ENCODE results near the gene MBNL1.

DNA sequence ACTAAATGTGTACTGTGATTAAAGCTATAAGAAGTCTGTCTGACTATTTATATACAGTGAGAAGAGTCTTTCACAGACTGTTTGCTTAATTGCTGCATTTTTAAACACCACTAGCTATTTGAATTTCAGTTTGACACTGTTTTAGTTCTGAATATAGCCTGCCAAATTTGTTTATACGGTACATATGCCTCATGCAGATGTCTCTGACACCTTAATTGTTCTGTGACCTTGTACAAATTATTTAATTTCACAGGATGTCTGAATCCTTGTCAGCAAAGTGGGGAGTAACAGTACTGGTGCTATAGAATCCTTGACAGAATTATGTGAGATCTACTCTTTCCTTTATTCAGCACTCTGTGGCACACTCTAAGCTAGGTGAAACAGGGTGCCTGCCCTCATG lies 125.5 kb downstream of the MBNL1 start:
- TF ChIP-seq POLR2A (IDR thresholded peaks at IDR 0.05), result no peak
- TF ChIP-seq, protein P1, sequence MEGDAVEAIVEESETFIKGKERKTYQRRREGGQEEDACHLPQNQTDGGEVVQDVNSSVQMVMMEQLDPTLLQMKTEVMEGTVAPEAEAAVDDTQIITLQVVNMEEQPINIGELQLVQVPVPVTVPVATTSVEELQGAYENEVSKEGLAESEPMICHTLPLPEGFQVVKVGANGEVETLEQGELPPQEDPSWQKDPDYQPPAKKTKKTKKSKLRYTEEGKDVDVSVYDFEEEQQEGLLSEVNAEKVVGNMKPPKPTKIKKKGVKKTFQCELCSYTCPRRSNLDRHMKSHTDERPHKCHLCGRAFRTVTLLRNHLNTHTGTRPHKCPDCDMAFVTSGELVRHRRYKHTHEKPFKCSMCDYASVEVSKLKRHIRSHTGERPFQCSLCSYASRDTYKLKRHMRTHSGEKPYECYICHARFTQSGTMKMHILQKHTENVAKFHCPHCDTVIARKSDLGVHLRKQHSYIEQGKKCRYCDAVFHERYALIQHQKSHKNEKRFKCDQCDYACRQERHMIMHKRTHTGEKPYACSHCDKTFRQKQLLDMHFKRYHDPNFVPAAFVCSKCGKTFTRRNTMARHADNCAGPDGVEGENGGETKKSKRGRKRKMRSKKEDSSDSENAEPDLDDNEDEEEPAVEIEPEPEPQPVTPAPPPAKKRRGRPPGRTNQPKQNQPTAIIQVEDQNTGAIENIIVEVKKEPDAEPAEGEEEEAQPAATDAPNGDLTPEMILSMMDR (IDR thresholded peaks at IDR 0.05), result no peak
